GM19372 (cell line): ENCODE results near the gene SYNGR2.

Experiments
- ATAC-seq: cut with Tn5 transposase; IDR thresholded peaks from one replicate; pipeline ENCODE4 v1.9.1; 2021; ENCODE audit warnings: mild to moderate bottlenecking, low read depth, moderate library complexity; ENCODE audit not compliant: unreplicated experiment

Gene SYNGR2

GRCh38 chr17:78142119-78142861, 26.1 kb upstream of the SYNGR2 start:
- ATAC-seq = no peak

GRCh38 chr17:78143214-78144146, 24.9 kb upstream of the SYNGR2 start:
- no peak for ATAC-seq

- ATAC-seq = no peak
These were observed 24.1 kb upstream of the SYNGR2 start for GRCh38 chr17:78144147-78144719.

GRCh38 chr17:78144736-78145641, 23.4 kb upstream of the SYNGR2 start:
- ATAC-seq = no peak

- ATAC-seq = no peak
These were observed 21.9 kb upstream of the SYNGR2 start for GRCh38 chr17:78146471-78146869.

- ATAC-seq = no peak
These were observed 21.5 kb upstream of the SYNGR2 start for GRCh38 chr17:78146881-78147280.

GRCh38 chr17:78147315-78147998, 20.9 kb upstream of the SYNGR2 start:
- ATAC-seq = no peak

- ATAC-seq = no peak
These were observed 19.9 kb upstream of the SYNGR2 start for GRCh38 chr17:78148286-78149016.

- no peak for ATAC-seq
These were observed 16.8 kb upstream of the SYNGR2 start for GRCh38 chr17:78151514-78152008.

GRCh38 chr17:78154903-78155811, 13.2 kb upstream of the SYNGR2 start:
- no peak for ATAC-seq

- ATAC-seq = no peak
These were observed 8.7 kb upstream of the SYNGR2 start for GRCh38 chr17:78159575-78160158.

GRCh38 chr17:78163881-78164747, 4.3 kb upstream of the SYNGR2 start:
- no peak for ATAC-seq

- no peak for ATAC-seq
These were observed 3.4 kb upstream of the SYNGR2 start for GRCh38 chr17:78164748-78165607.

- ATAC-seq = no peak
These were observed 2.0 kb upstream of the SYNGR2 start for GRCh38 chr17:78166416-78166815.

GRCh38 chr17:78168903-78169793, 767 bp downstream of the SYNGR2 start:
- ATAC-seq = peak; percentile 27
